HCT116 (cell line): ENCODE data around the gene VPS33B. TPM values are rescaled to one million over a fixed set of nuclear protein-coding genes. Genes with fewer than 3 reads are reported as not detected.

ENCODE experiments used
- ATAC-seq: fragments of 200-7000 bp; cut with Tn5 transposase; 2 replicates; pipeline ENCODE4 v1.9.1; 2020; ENCODE audit warnings: mild to moderate bottlenecking, moderate library complexity
- BruUV-seq: library from RNA; stranded (reverse); fragments of 400-500 nt; replicated peaks from 2 replicates; lab custom pipeline; 2021; lab: Mats Ljungman, UMichigan
- CTCF ChIA-PET: fragments of 300-600 bp; sonication (Branson Sonifier 250); formaldehyde crosslinking; loops from one replicate; lab custom pipeline; 2021; ENCODE audit warnings: antibody characterized with exemption; lab: Charles Lee
- POLR2A ChIA-PET: fragments of 300-600, 350-600 bp; sonication (Branson Sonifier 250); formaldehyde crosslinking; loops from one replicate; lab custom pipeline; 2021; ENCODE audit warnings: antibody characterized with exemption; lab: Charles Lee
- RAD21 ChIA-PET, 2 experiments: fragments of 300-600 bp; sonication (Branson Sonifier 250); formaldehyde crosslinking; loops; one replicate each; lab custom pipeline; 2023; ENCODE audit warnings: low total read pairs in 2 of 2; ENCODE audit not compliant: uncharacterized antibody in 2 of 2, unreplicated experiment in 2 of 2, low non-redundant PET in 1 of 2; lab: Charles Lee
- DNase-seq: peaks from one replicate; pipeline ENCODE4 v3.0.0-alpha.2; 2010; ENCODE audit warnings: low read depth, low spot score
- H2AFZ ChIP-seq: fragments of 200-600 bp; shearing (Covaris generic), sonication (generic); 2 replicates; pipeline ENCODE4 v1.6.1; 2017; ENCODE audit warnings: low read depth, mixed run types, mixed read lengths, antibody characterized with exemption, low read length; ENCODE audit not compliant: poor library complexity, severe bottlenecking
- H3K27ac ChIP-seq: 2 replicates; pipeline ENCODE4 v1.5.1; 2012; ENCODE audit warnings: low read depth, low read length
- H3K27me3 ChIP-seq: fragments of 200-600 bp; sonication (generic); 2 replicates; pipeline ENCODE4 v1.6.1; 2016; ENCODE audit warnings: mixed run types, low read length, mixed read lengths; ENCODE audit not compliant: insufficient read depth
- H3K36me3 ChIP-seq, 2 experiments: fragments of 200-500 bp in 1 of 2; fragments of 200-600 bp in 1 of 2; sonication (Bioruptor generic) in 1 of 2; sonication (generic) in 1 of 2; 2 replicates each; pipeline versions ENCODE4 v1.5.1 to v1.6.1; 2014 to 2016; ENCODE audit warnings: low read length in 2 of 2, inconsistent platforms in 1 of 2, mixed read lengths in 1 of 2, mixed run types in 1 of 2; ENCODE audit not compliant: insufficient read depth in 2 of 2, control insufficient read depth in 1 of 2
- H3K4me1 ChIP-seq, 2 experiments: fragments of 200-600 bp in 1 of 2; sonication (generic) in 1 of 2; 2 replicates each; pipeline versions ENCODE4 v1.5.1 to v1.6.1; 2012 to 2017; ENCODE audit warnings: low read length in 2 of 2, inconsistent platforms in 1 of 2, mild to moderate bottlenecking in 1 of 2, mixed read lengths in 1 of 2, mixed run types in 1 of 2, moderate library complexity in 1 of 2; ENCODE audit not compliant: insufficient read depth in 2 of 2, control insufficient read depth in 1 of 2
- H3K4me2 ChIP-seq: fragments of 200-600 bp; sonication (generic); 2 replicates; pipeline ENCODE4 v1.6.1; 2017; ENCODE audit warnings: mixed run types, low read length, mixed read lengths
- H3K4me3 ChIP-seq, 2 experiments: fragments of 200-600 bp in 1 of 2; sonication (generic) in 1 of 2; replicated peaks in 1 of 2; 2 replicates each; pipeline ENCODE4 v1.5.1; 2011 to 2016; ENCODE audit warnings: low read length in 2 of 2, control low read depth in 1 of 2, low read depth in 1 of 2, mild to moderate bottlenecking in 1 of 2, mixed read lengths in 1 of 2, mixed run types in 1 of 2
- H3K79me2 ChIP-seq: fragments of 200-600 bp; sonication (generic); 2 replicates; pipeline ENCODE4 v1.6.1; 2017; ENCODE audit warnings: mild to moderate bottlenecking, mixed run types, low read length, moderate library complexity, mixed read lengths; ENCODE audit not compliant: insufficient read depth
- H3K9ac ChIP-seq: fragments of 200-600 bp; sonication (generic); 2 replicates; pipeline ENCODE4 v1.6.1; 2016; ENCODE audit warnings: low read length, mixed read lengths
- H3K9me2 ChIP-seq: fragments of 200-600 bp; sonication (generic), shearing (Covaris generic); 2 replicates; pipeline ENCODE4 v1.6.1; 2017; ENCODE audit warnings: mixed run types, mild to moderate bottlenecking, moderate library complexity; ENCODE audit not compliant: insufficient read depth
- H3K9me3 ChIP-seq, 2 experiments: fragments of 200-500 bp in 1 of 2; fragments of 200-600 bp in 1 of 2; sonication (Bioruptor generic) in 1 of 2; sonication (generic) in 1 of 2; 2 replicates each; pipeline ENCODE4 v1.6.1; 2014 to 2017; ENCODE audit warnings: low read length in 2 of 2, mixed read lengths in 2 of 2, inconsistent platforms in 1 of 2, low read depth in 1 of 2, mild to moderate bottlenecking in 1 of 2, mixed run types in 1 of 2, moderate library complexity in 1 of 2; ENCODE audit not compliant: control insufficient read depth in 1 of 2, insufficient read depth in 1 of 2
- H4K20me1 ChIP-seq: fragments of 200-600 bp; sonication (generic), shearing (Covaris generic); 2 replicates; pipeline ENCODE4 v1.6.1; 2017; ENCODE audit warnings: mixed run types, mild to moderate bottlenecking, moderate library complexity; ENCODE audit not compliant: insufficient read depth
- CBX3 ChIP-seq: IDR thresholded peaks from 2 replicates; pipeline ENCODE4 v1.6.1; 2012; ENCODE audit warnings: low read depth
- CEBPB ChIP-seq: IDR thresholded peaks from 2 replicates; pipeline ENCODE4 v1.6.1; 2012; ENCODE audit warnings: low read depth
- EGR1 ChIP-seq: IDR thresholded peaks from 2 replicates; pipeline ENCODE4 v1.6.1; 2012; ENCODE audit warnings: low read depth
- EZH2 ChIP-seq: fragments of 200-600 bp; sonication (generic); IDR thresholded peaks from 2 replicates; pipeline ENCODE4 v1.6.1; 2017; ENCODE audit warnings: antibody characterized with exemption, mixed run types
- EZH2phosphoT487 ChIP-seq: fragments of 200-600 bp; IDR thresholded peaks from 2 replicates; pipeline ENCODE4 v1.6.1; 2018; ENCODE audit warnings: antibody characterized with exemption, borderline replicate concordance
- POLR2A ChIP-seq: IDR thresholded peaks from 2 replicates; pipeline ENCODE4 v1.7.0; 2011; ENCODE audit warnings: borderline replicate concordance; ENCODE audit not compliant: insufficient read depth, insufficient read length; ENCODE audit errors: extremely low read depth
- SIN3A ChIP-seq: IDR thresholded peaks from 2 replicates; pipeline ENCODE4 v1.6.1; 2012; ENCODE audit warnings: low read depth
- YY1 ChIP-seq: IDR thresholded peaks from 2 replicates; pipeline ENCODE4 v1.6.1; 2011; ENCODE audit warnings: low read length, low read depth, moderate library complexity, mild to moderate bottlenecking; ENCODE audit not compliant: insufficient replicate concordance; ENCODE audit errors: extremely low read depth
- ZFX ChIP-seq: fragments of 450-650 bp; IDR thresholded peaks from 2 replicates; pipeline ENCODE4 v1.6.1; 2017
- ZNF274 ChIP-seq: fragments of 200-500 bp; sonication (Bioruptor generic); IDR thresholded peaks from 2 replicates; pipeline ENCODE4 v1.6.1; 2014; ENCODE audit warnings: mild to moderate bottlenecking, low read depth, low read length, inconsistent platforms
- intact Hi-C: fragments of 100-400 bp; cut with micrococcal nuclease; formaldehyde crosslinking; loops from 2 replicates; pipeline ENCODE4 v1.10.0; 2022
- total RNA-seq: library from RNA; stranded (reverse); gene quantifications from one replicate; pipeline ENCODE4 v1.2.1, GENCODE V29; 2021; ENCODE audit not compliant: unreplicated experiment
- TF ChIP-seq, protein P1 (sequence below), 3 experiments: fragments of 200-600 bp in 1 of 3; sonication (generic) in 1 of 3; IDR thresholded peaks in 2 of 3; conservative IDR thresholded peaks in 1 of 3; 2 replicates each; pipeline ENCODE4 v1.5.1; 2012 to 2017; ENCODE audit warnings: low read depth in 2 of 3, low read length in 2 of 3, antibody characterized with exemption in 1 of 3, borderline replicate concordance in 1 of 3, control low read depth in 1 of 3, mild to moderate bottlenecking in 1 of 3, mixed read lengths in 1 of 3, mixed run types in 1 of 3, moderate library complexity in 1 of 3; ENCODE audit not compliant: insufficient read depth in 1 of 3
- TF ChIP-seq, protein P2 (sequence below): IDR thresholded peaks from 2 replicates; pipeline ENCODE4 v1.6.1; 2012; ENCODE audit warnings: low read depth

The VPS33B gene
- total RNA-seq, 1 experiment from 2014 or later, result 23.1 TPM

DNA sequence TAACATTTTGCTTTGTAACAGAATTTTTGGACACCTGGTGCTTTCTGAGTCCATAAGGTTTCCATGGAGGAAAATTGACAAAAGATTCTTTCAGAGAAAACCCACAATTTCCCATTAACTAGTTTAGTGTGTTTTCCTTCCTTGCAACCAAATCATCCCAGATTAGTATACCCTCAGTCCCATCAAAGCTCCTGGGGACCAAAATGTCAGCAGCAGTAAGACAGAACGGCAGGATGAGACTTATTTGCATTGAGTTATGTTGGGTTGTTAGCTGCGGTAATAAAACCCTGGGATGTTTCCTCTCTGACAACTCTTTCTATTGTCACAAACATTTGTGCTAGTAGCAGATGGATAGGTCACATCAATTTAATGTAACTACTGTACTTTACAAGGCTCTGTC is 32.4 kb upstream of the VPS33B start:
- peak; percentile 76; the same call in 1 of the 2 replicates for TF ChIP-seq EZH2
- TF ChIP-seq CBX3, result no peak
- 0 out of 2 replicates have a peak, but pooled peaks have one; percentile 39 for TF ChIP-seq EZH2phosphoT487
- intact Hi-C loops, result loop anchor here (1.0 kb wide), 1 partner anchor 1027 kb away; no protein-coding TSS in a partner anchor
- Histone ChIP-seq H3K27ac (no peak overlapping the region), H3K9me2 (no peaks in the 10 kb centered on the region), H3K4me1 (peaks cover 0 to 6% of the 10 kb centered on the region in 2 experiments; a peak in 1 of 4 replicates), H3K36me3 (no peaks in the 10 kb centered on the region), H3K4me3 (no peak overlapping the region), H2AFZ (no peak overlapping the region), H3K9ac (no peak overlapping the region), H4K20me1 (no peaks in the 10 kb centered on the region), H3K27me3 (peaks cover 67% of the 10 kb centered on the region), H3K9me3 (no peaks in the 10 kb centered on the region), H3K79me2 (no peaks in the 10 kb centered on the region), H3K4me2 (no peak overlapping the region)
- POLR2A ChIA-PET, result no interaction called here
- ATAC-seq, result no peak
- DNase-seq, result no peak
- RAD21 ChIA-PET, result no interaction called here
- CTCF ChIA-PET, result interaction anchor here (5.3 kb wide), 1 partner anchor 218 kb away, joined by 82 read pairs; no protein-coding TSS in a partner anchor
- BruUV-seq, result no TSS peak

DNA sequence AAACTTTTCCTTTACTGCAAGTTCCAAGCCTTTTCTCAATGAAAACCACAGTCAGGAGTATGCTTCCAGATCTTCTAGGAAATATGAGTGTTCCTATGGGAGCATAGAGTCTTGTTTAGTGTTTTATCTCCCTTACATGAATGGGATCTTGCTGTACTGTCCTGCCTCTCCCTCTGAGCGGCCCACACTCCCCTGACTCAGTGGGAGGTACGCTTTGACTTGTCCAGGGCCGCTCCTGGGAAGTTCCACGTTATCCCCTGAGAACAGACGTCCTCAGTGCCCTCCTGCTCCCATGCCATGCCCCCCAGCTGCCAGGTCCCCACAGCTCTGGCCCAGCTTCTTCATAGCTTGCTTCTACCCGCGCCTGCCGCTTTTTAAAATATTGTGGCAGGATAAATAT is 28.9 kb upstream of the VPS33B start:
- Histone ChIP-seq H3K4me1 (peaks cover 0 to 9% of the 10 kb centered on the region in 2 experiments; a peak in 1 of 4 replicates), H3K79me2 (no peaks in the 10 kb centered on the region), H4K20me1 (no peaks in the 10 kb centered on the region), H3K9me3 (no peaks in the 10 kb centered on the region), H3K27ac (no peak overlapping the region), H3K27me3 (peaks cover 44% of the 10 kb centered on the region), H2AFZ (no peak overlapping the region), H3K9ac (no peak overlapping the region), H3K9me2 (no peaks in the 10 kb centered on the region), H3K4me3 (no peak overlapping the region), H3K36me3 (no peaks in the 10 kb centered on the region), H3K4me2 (no peak overlapping the region)
- ATAC-seq (no peak), DNase-seq (no peak)
- ChIA-PET RAD21 (no interaction called here), CTCF (interaction anchor here (0.7 kb wide), 1 partner anchor 126 kb away, joined by 3 read pairs; no protein-coding TSS in a partner anchor), POLR2A (no interaction called here)
- intact Hi-C loops, result no loop called here
- BruUV-seq, result no TSS peak
- TF ChIP-seq YY1 (no peak), SIN3A (no peak), ZFX (no peak), POLR2A (no peak), CEBPB (no peak), EGR1 (no peak), ZNF274 (no peak), EZH2 (no peak)
- TF ChIP-seq, protein P1, sequence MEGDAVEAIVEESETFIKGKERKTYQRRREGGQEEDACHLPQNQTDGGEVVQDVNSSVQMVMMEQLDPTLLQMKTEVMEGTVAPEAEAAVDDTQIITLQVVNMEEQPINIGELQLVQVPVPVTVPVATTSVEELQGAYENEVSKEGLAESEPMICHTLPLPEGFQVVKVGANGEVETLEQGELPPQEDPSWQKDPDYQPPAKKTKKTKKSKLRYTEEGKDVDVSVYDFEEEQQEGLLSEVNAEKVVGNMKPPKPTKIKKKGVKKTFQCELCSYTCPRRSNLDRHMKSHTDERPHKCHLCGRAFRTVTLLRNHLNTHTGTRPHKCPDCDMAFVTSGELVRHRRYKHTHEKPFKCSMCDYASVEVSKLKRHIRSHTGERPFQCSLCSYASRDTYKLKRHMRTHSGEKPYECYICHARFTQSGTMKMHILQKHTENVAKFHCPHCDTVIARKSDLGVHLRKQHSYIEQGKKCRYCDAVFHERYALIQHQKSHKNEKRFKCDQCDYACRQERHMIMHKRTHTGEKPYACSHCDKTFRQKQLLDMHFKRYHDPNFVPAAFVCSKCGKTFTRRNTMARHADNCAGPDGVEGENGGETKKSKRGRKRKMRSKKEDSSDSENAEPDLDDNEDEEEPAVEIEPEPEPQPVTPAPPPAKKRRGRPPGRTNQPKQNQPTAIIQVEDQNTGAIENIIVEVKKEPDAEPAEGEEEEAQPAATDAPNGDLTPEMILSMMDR (IDR thresholded peaks at IDR 0.05 in 2 of 3, conservative IDR thresholded peaks at IDR 0.05 in 1 of 3; ENCODE audit: borderline replicate concordance in 1 of 3, insufficient read depth in 1 of 3, low read depth in 2 of 3, low read length in 2 of 3), result no peak
- TF ChIP-seq, protein P2, sequence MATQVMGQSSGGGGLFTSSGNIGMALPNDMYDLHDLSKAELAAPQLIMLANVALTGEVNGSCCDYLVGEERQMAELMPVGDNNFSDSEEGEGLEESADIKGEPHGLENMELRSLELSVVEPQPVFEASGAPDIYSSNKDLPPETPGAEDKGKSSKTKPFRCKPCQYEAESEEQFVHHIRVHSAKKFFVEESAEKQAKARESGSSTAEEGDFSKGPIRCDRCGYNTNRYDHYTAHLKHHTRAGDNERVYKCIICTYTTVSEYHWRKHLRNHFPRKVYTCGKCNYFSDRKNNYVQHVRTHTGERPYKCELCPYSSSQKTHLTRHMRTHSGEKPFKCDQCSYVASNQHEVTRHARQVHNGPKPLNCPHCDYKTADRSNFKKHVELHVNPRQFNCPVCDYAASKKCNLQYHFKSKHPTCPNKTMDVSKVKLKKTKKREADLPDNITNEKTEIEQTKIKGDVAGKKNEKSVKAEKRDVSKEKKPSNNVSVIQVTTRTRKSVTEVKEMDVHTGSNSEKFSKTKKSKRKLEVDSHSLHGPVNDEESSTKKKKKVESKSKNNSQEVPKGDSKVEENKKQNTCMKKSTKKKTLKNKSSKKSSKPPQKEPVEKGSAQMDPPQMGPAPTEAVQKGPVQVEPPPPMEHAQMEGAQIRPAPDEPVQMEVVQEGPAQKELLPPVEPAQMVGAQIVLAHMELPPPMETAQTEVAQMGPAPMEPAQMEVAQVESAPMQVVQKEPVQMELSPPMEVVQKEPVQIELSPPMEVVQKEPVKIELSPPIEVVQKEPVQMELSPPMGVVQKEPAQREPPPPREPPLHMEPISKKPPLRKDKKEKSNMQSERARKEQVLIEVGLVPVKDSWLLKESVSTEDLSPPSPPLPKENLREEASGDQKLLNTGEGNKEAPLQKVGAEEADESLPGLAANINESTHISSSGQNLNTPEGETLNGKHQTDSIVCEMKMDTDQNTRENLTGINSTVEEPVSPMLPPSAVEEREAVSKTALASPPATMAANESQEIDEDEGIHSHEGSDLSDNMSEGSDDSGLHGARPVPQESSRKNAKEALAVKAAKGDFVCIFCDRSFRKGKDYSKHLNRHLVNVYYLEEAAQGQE, result no peak
